A673 (cell line): ENCODE data around the gene PPP1R26. TPM values are rescaled to one million over a fixed set of nuclear protein-coding genes. Genes with fewer than 3 reads are reported as not detected.

Experiments used
- BruUV-seq: library from RNA; stranded (reverse); fragments of 400-500 nt; replicated peaks from 2 replicates; lab custom pipeline; 2021; lab: Mats Ljungman, UMichigan
- CTCF ChIA-PET: fragments of 300-600 bp; sonication (Branson Sonifier 250); formaldehyde crosslinking; loops from one replicate; lab custom pipeline; 2022; ENCODE audit warnings: antibody characterized with exemption; lab: Charles Lee
- POLR2A ChIA-PET: fragments of 300-600 bp; sonication (Branson Sonifier 250); formaldehyde crosslinking; loops from one replicate; lab custom pipeline; 2022; ENCODE audit warnings: antibody characterized with exemption; ENCODE audit not compliant: low non-redundant PET; lab: Charles Lee
- DNase-seq: peaks from one replicate; pipeline ENCODE4 v3.0.0-alpha.2; 2015; ENCODE audit warnings: low spot score
- H3K27ac ChIP-seq: fragments of 200-600 bp; sonication (generic); 2 replicates; pipeline ENCODE4 v1.5.1; 2016; ENCODE audit warnings: mixed run types, low read depth, mild to moderate bottlenecking, mixed read lengths, antibody characterized with exemption, low read length; ENCODE audit not compliant: poor library complexity, severe bottlenecking
- H3K27me3 ChIP-seq: fragments of 200-600 bp; sonication (generic); replicated peaks from 2 replicates; pipeline ENCODE4 v1.6.1; 2017; ENCODE audit warnings: mixed run types, low read depth, mild to moderate bottlenecking, mixed read lengths, antibody characterized with exemption, low read length; ENCODE audit not compliant: insufficient read depth, poor library complexity
- H3K36me3 ChIP-seq: fragments of 200-600 bp; sonication (generic); 2 replicates; pipeline ENCODE4 v1.6.1; 2016; ENCODE audit warnings: mixed run types, mild to moderate bottlenecking, mixed read lengths, antibody characterized with exemption, low read length; ENCODE audit not compliant: insufficient read depth, poor library complexity, severe bottlenecking
- H3K4me1 ChIP-seq: fragments of 200-600 bp; sonication (generic); 2 replicates; pipeline ENCODE4 v1.6.1; 2017; ENCODE audit warnings: mixed run types, mild to moderate bottlenecking, mixed read lengths, antibody characterized with exemption, low read length; ENCODE audit not compliant: insufficient read depth, poor library complexity, severe bottlenecking
- H3K4me3 ChIP-seq: fragments of 200-600 bp; sonication (generic); 2 replicates; pipeline ENCODE4 v1.5.1; 2016; ENCODE audit warnings: low read depth, mixed run types, mild to moderate bottlenecking, mixed read lengths, low read length; ENCODE audit not compliant: poor library complexity, severe bottlenecking
- H3K9me3 ChIP-seq: fragments of 200-600 bp; sonication (generic); 2 replicates; pipeline ENCODE4 v1.6.1; 2016; ENCODE audit warnings: mixed run types, low read depth, mild to moderate bottlenecking, mixed read lengths, antibody characterized with exemption, low read length; ENCODE audit not compliant: poor library complexity, severe bottlenecking
- CTCF ChIP-seq: fragments of 300-800, 200-600 bp; sonication (generic); conservative IDR thresholded peaks from 2 replicates; pipeline ENCODE4 v1.5.1; 2017; ENCODE audit warnings: low read depth, mild to moderate bottlenecking, antibody characterized with exemption, low read length, moderate library complexity, mixed read lengths
- EZH2 ChIP-seq: fragments of 200-600 bp; sonication (generic); IDR thresholded peaks from 2 replicates; pipeline ENCODE4 v1.6.1; 2017; ENCODE audit warnings: borderline replicate concordance, low read depth, mild to moderate bottlenecking, mixed read lengths, antibody characterized with exemption, low read length; ENCODE audit not compliant: poor library complexity, severe bottlenecking
- intact Hi-C: fragments of 100-400 bp; cut with micrococcal nuclease; formaldehyde crosslinking; loops from one replicate; pipeline ENCODE4 v1.10.0; 2022; ENCODE audit not compliant: unreplicated experiment
- total RNA-seq: library from RNA; stranded (reverse); gene quantifications from 2 replicates; pipeline ENCODE4 v1.2.3, GENCODE V29; 2021

Gene PPP1R26
- total RNA-seq, 1 experiment from 2014 or later = 7.4 TPM

DNA sequence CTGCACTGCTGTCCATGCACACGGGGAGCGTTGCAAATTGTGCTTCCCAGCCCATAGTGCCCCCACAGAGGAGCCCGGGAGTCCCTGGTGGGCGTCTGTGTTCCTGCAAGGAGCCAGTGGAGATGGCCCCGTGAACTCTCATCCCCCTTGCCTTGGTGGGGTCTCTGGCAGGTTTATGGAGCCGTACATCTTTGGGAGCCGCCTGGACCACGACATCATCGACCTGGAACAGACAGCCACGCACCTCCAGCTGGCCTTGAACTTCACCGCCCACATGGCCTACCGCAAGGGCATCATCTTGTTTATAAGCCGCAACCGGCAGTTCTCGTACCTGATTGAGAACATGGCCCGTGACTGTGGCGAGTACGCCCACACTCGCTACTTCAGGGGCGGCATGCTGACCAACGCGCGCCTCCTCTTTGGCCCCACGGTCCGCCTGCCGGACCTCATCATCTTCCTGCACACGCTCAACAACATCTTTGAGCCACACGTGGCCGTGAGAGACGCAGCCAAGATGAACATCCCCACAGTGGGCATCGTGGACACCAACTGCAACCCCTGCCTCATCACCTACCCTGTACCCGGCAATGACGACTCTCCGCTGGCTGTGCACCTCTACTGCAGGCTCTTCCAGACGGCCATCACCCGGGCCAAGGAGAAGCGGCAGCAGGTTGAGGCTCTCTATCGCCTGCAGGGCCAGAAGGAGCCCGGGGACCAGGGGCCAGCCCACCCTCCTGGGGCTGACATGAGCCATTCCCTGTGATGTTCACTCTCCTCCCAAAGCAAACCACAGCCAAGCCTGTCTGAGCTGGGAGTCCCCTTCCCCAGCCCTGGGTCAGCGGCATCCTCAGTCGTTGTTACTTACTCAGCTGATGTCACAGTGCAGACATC lies 24.0 kb downstream of the PPP1R26 start:
- CTCF ChIA-PET = interaction anchor here (0.5 kb wide), 1 partner anchor 100 kb away, joined by 4 read pairs; no protein-coding TSS in a partner anchor
- peaks cover 12% of the 10 kb centered on the region for H3K4me1 ChIP-seq
- no peak overlapping the region for H3K4me3 ChIP-seq
- no peaks in the 10 kb centered on the region for H3K27me3 ChIP-seq
- POLR2A ChIA-PET = no interaction called here
- no peak for DNase-seq
- no peak for TF ChIP-seq CTCF
- TF ChIP-seq EZH2 = no peak
- peaks cover 37% of the 10 kb centered on the region for H3K36me3 ChIP-seq
- no peaks in the 10 kb centered on the region for H3K9me3 ChIP-seq
- intact Hi-C loops = no loop called here
- BruUV-seq = no TSS peak
- H3K27ac ChIP-seq = no peak overlapping the region

GRCh38 chr9:135504262-135505243 lies 25.0 kb downstream of the PPP1R26 start:
- Histone ChIP-seq H3K4me1 (peaks cover 12% of the 10 kb centered on the region), H3K9me3 (no peaks in the 10 kb centered on the region), H3K36me3 (peaks cover 37% of the 10 kb centered on the region), H3K27ac (no peak overlapping the region), H3K4me3 (no peak overlapping the region), H3K27me3 (no peaks in the 10 kb centered on the region)
- intact Hi-C loops = no loop called here
- CTCF ChIA-PET = interaction anchor here (0.5 kb wide), 2 partner anchors 99 to 1393 kb away, joined by 4 to 5 read pairs; no protein-coding TSS in a partner anchor
- POLR2A ChIA-PET = no interaction called here
- BruUV-seq = TSS peak; percentile 34
- TF ChIP-seq CTCF (peak; percentile 83), EZH2 (no peak)
- DNase-seq = peak; percentile 73

- intact Hi-C loops = no loop called here
- no peaks in the 10 kb centered on the region for H3K9me3 ChIP-seq
- BruUV-seq = no TSS peak
- H3K27me3 ChIP-seq = no peaks in the 10 kb centered on the region
- POLR2A ChIA-PET = no interaction called here
- CTCF ChIA-PET = no interaction called here
- no peak overlapping the region for H3K4me3 ChIP-seq
- peaks cover 37% of the 10 kb centered on the region for H3K36me3 ChIP-seq
- no peak for TF ChIP-seq EZH2
- TF ChIP-seq CTCF = no peak
- no peak overlapping the region for H3K27ac ChIP-seq
- H3K4me1 ChIP-seq = peaks cover 12% of the 10 kb centered on the region
- DNase-seq = no peak
Observed at GRCh38 chr9:135505406-135506187, 26.0 kb downstream of the PPP1R26 start.
